Measurements from ENCODE around the gene PSG2. TPM values are rescaled to one million over a fixed set of nuclear protein-coding genes. Genes with fewer than 3 reads are reported as not detected.
"Not testable (repeated sequence)": the region's sequence is repeated elsewhere in the genome, so short reads cannot be mapped to it uniquely, and the experiment has no call there.

PSG2 gene
- polyA plus RNA-seq, 1 experiment = 1.0 TPM

- H3K9me3 ChIP-seq (ENCODE audit: control insufficient read depth, insufficient read depth, low read length); CTCF ChIA-PET; H3K4me3 ChIP-seq (ENCODE audit: low read depth, low read length); H3K27ac ChIP-seq (ENCODE audit: low read depth, low read length); POLR2A ChIA-PET; H3K27me3 ChIP-seq (ENCODE audit: control insufficient read depth, insufficient read depth, low read length); DNase-seq (ENCODE audit: low read depth, low spot score): not testable (repeated sequence)
These were observed 23.0 kb downstream of the PSG2 start for GRCh38 chr19:43059482-43059881.

GRCh38 chr19:43058440-43058839 is 24.1 kb downstream of the PSG2 start:
- POLR2A ChIA-PET; H3K4me3 ChIP-seq (ENCODE audit: low read depth, low read length); H3K27ac ChIP-seq (ENCODE audit: low read depth, low read length); H3K9me3 ChIP-seq (ENCODE audit: control insufficient read depth, insufficient read depth, low read length); DNase-seq (ENCODE audit: low read depth, low spot score); H3K27me3 ChIP-seq (ENCODE audit: control insufficient read depth, insufficient read depth, low read length); CTCF ChIA-PET: not testable (repeated sequence)

- H3K9me3 ChIP-seq (ENCODE audit: control insufficient read depth, insufficient read depth, low read length); DNase-seq (ENCODE audit: low read depth, low spot score); H3K27ac ChIP-seq (ENCODE audit: low read depth, low read length); H3K27me3 ChIP-seq (ENCODE audit: control insufficient read depth, insufficient read depth, low read length); H3K4me3 ChIP-seq (ENCODE audit: low read depth, low read length); CTCF ChIA-PET: not testable (repeated sequence)
- POLR2A ChIA-PET = interaction anchor here (0.5 kb wide), 1 partner anchor 222 kb away, joined by 5 read pairs; no protein-coding TSS in a partner anchor
These were observed 34.5 kb downstream of the PSG2 start for GRCh38 chr19:43047966-43048365.

- H3K4me3 ChIP-seq (ENCODE audit: low read depth, low read length); H3K9me3 ChIP-seq (ENCODE audit: control insufficient read depth, insufficient read depth, low read length); CTCF ChIA-PET; H3K27ac ChIP-seq (ENCODE audit: low read depth, low read length); H3K27me3 ChIP-seq (ENCODE audit: control insufficient read depth, insufficient read depth, low read length); DNase-seq (ENCODE audit: low read depth, low spot score); POLR2A ChIA-PET: not testable (repeated sequence)
These were observed 35.9 kb downstream of the PSG2 start for GRCh38 chr19:43046578-43046977.

GRCh38 chr19:43043492-43044180 is 38.9 kb downstream of the PSG2 start:
- CTCF ChIA-PET; H3K9me3 ChIP-seq (ENCODE audit: control insufficient read depth, insufficient read depth, low read length); H3K4me3 ChIP-seq (ENCODE audit: low read depth, low read length); H3K27ac ChIP-seq (ENCODE audit: low read depth, low read length); DNase-seq (ENCODE audit: low read depth, low spot score); POLR2A ChIA-PET; H3K27me3 ChIP-seq (ENCODE audit: control insufficient read depth, insufficient read depth, low read length): not testable (repeated sequence)

GRCh38 chr19:43031645-43032044 is 50.9 kb downstream of the PSG2 start:
- H3K27ac ChIP-seq (ENCODE audit: low read depth, low read length); H3K27me3 ChIP-seq (ENCODE audit: control insufficient read depth, insufficient read depth, low read length); POLR2A ChIA-PET; H3K4me3 ChIP-seq (ENCODE audit: low read depth, low read length); H3K9me3 ChIP-seq (ENCODE audit: control insufficient read depth, insufficient read depth, low read length): not testable (repeated sequence)
- DNase-seq (ENCODE audit: low read depth, low spot score) = peak; percentile 11
- CTCF ChIA-PET = interaction anchor here (1.2 kb wide), 1 partner anchor 147 kb away, joined by 5 read pairs; no protein-coding TSS in a partner anchor
- TF ChIP-seq CTCF (IDR thresholded peaks at IDR 0.05; ENCODE audit: low read depth, low read length) = peak; percentile 54

- CTCF ChIA-PET = interaction anchor here (1.2 kb wide), 1 partner anchor 99 kb away, joined by 3 read pairs; no protein-coding TSS in a partner anchor
These were observed 53.6 kb downstream of the PSG2 start for GRCh38 chr19:43028866-43029265.

More at GRCh38 chr19:43028866-43029265, 53.6 kb downstream of the PSG2 start:
- H3K27ac ChIP-seq (ENCODE audit: low read depth, low read length) = no peak overlapping the region
- H3K9me3 ChIP-seq (ENCODE audit: control insufficient read depth, insufficient read depth, low read length) = peaks cover 5% of the 10 kb centered on the region
- no peak for DNase-seq (ENCODE audit: low read depth, low spot score)
- TF ChIP-seq CTCF (IDR thresholded peaks at IDR 0.05; ENCODE audit: low read depth, low read length) = no peak
- POLR2A ChIA-PET = no interaction called here
- H3K27me3 ChIP-seq (ENCODE audit: control insufficient read depth, insufficient read depth, low read length) = no peaks in the 10 kb centered on the region
- no peak overlapping the region for H3K4me3 ChIP-seq (ENCODE audit: low read depth, low read length)
